ENCODE data around the gene EFNA1.

EFNA1 gene

DNA sequence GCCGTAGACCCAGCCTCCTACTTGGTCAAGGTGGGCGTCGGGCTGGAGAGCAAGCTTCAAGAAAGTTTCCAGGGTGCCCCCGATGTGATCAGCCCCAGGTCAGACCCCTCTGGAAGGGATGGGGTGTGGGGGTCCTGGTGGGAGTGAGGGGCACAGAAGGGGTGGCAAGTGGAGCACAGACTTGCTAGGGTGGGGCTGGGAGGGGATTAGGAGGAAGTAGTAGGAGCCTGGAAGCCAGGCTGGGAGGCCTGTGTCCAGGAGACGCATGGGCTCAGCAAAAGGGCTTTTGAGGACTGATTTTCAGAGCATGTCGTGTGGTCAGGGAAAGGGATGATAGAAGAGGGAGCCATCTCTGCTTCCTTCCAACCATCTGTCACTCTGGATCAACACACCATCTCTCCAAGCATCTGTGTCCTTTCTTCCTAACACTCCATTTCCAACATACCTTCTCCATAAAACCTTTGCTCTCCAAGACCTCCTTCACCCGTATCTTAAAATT, 54.4 kb downstream of the EFNA1 start:
- POLR2A ChIA-PET: interaction anchor here (0.6 kb wide), 1 partner anchor 1183 kb away, joined by 4 read pairs; no protein-coding TSS in a partner anchor
- Histone ChIP-seq H3K27ac (ENCODE audit: extremely low read depth, low read depth, low read length) (no peak overlapping the region), H3K9me3 (ENCODE audit: control insufficient read depth, insufficient read depth, low read depth, low read length) (no peaks in the 10 kb centered on the region), H3K4me3 (ENCODE audit: low read depth, low read length) (no peak overlapping the region), H3K36me3 (ENCODE audit: control insufficient read depth in 2 of 2, insufficient read depth in 1 of 2, low read length in 2 of 2) (no peaks in the 10 kb centered on the region), H3K4me1 (ENCODE audit: control insufficient read depth, insufficient read depth, low read length) (no peaks in the 10 kb centered on the region)
- TF ChIP-seq MZF1 (tag by site-specific recombination; IDR thresholded peaks at IDR 0.05; ENCODE audit: borderline replicate concordance): no peak
- TF ChIP-seq, protein P1, sequence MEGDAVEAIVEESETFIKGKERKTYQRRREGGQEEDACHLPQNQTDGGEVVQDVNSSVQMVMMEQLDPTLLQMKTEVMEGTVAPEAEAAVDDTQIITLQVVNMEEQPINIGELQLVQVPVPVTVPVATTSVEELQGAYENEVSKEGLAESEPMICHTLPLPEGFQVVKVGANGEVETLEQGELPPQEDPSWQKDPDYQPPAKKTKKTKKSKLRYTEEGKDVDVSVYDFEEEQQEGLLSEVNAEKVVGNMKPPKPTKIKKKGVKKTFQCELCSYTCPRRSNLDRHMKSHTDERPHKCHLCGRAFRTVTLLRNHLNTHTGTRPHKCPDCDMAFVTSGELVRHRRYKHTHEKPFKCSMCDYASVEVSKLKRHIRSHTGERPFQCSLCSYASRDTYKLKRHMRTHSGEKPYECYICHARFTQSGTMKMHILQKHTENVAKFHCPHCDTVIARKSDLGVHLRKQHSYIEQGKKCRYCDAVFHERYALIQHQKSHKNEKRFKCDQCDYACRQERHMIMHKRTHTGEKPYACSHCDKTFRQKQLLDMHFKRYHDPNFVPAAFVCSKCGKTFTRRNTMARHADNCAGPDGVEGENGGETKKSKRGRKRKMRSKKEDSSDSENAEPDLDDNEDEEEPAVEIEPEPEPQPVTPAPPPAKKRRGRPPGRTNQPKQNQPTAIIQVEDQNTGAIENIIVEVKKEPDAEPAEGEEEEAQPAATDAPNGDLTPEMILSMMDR (tag by site-specific recombination; IDR thresholded peaks at IDR 0.05): no peak
- TF ChIP-seq, protein P2, sequence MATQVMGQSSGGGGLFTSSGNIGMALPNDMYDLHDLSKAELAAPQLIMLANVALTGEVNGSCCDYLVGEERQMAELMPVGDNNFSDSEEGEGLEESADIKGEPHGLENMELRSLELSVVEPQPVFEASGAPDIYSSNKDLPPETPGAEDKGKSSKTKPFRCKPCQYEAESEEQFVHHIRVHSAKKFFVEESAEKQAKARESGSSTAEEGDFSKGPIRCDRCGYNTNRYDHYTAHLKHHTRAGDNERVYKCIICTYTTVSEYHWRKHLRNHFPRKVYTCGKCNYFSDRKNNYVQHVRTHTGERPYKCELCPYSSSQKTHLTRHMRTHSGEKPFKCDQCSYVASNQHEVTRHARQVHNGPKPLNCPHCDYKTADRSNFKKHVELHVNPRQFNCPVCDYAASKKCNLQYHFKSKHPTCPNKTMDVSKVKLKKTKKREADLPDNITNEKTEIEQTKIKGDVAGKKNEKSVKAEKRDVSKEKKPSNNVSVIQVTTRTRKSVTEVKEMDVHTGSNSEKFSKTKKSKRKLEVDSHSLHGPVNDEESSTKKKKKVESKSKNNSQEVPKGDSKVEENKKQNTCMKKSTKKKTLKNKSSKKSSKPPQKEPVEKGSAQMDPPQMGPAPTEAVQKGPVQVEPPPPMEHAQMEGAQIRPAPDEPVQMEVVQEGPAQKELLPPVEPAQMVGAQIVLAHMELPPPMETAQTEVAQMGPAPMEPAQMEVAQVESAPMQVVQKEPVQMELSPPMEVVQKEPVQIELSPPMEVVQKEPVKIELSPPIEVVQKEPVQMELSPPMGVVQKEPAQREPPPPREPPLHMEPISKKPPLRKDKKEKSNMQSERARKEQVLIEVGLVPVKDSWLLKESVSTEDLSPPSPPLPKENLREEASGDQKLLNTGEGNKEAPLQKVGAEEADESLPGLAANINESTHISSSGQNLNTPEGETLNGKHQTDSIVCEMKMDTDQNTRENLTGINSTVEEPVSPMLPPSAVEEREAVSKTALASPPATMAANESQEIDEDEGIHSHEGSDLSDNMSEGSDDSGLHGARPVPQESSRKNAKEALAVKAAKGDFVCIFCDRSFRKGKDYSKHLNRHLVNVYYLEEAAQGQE (tag by site-specific recombination; IDR thresholded peaks at IDR 0.05): no peak
- TF ChIP-seq, protein P3, sequence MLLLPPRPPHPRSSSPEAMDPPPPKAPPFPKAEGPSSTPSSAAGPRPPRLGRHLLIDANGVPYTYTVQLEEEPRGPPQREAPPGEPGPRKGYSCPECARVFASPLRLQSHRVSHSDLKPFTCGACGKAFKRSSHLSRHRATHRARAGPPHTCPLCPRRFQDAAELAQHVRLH (tag by site-specific recombination; IDR thresholded peaks at IDR 0.05): no peak
- TF ChIP-seq BCL11B (tag by site-specific recombination; IDR thresholded peaks at IDR 0.05; ENCODE audit: low read depth): no peak
- no peak for TF ChIP-seq IKZF3 (tag by site-specific recombination; IDR thresholded peaks at IDR 0.05)
- TF ChIP-seq ZNF121 (tag by site-specific recombination; IDR thresholded peaks at IDR 0.05): no peak
- TF ChIP-seq ZEB2 (tag by site-specific recombination; IDR thresholded peaks at IDR 0.05): no peak
- TF ChIP-seq, protein P4, sequence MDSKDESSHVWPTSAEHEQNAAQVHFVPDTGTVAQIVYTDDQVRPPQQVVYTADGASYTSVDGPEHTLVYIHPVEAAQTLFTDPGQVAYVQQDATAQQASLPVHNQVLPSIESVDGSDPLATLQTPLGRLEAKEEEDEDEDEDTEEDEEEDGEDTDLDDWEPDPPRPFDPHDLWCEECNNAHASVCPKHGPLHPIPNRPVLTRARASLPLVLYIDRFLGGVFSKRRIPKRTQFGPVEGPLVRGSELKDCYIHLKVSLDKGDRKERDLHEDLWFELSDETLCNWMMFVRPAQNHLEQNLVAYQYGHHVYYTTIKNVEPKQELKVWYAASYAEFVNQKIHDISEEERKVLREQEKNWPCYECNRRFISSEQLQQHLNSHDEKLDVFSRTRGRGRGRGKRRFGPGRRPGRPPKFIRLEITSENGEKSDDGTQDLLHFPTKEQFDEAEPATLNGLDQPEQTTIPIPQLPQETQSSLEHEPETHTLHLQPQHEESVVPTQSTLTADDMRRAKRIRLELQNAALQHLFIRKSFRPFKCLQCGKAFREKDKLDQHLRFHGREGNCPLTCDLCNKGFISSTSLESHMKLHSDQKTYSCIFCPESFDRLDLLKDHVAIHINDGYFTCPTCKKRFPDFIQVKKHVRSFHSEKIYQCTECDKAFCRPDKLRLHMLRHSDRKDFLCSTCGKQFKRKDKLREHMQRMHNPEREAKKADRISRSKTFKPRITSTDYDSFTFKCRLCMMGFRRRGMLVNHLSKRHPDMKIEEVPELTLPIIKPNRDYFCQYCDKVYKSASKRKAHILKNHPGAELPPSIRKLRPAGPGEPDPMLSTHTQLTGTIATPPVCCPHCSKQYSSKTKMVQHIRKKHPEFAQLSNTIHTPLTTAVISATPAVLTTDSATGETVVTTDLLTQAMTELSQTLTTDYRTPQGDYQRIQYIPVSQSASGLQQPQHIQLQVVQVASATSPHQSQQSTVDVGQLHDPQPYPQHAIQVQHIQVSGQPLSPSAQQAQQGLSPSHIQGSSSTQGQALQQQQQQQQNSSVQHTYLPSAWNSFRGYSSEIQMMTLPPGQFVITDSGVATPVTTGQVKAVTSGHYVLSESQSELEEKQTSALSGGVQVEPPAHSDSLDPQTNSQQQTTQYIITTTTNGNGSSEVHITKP (tag by site-specific recombination; IDR thresholded peaks at IDR 0.05): no peak
- no peak for TF ChIP-seq YY1 (tag by site-specific recombination; IDR thresholded peaks at IDR 0.05)
- CTCF ChIA-PET: interaction anchor here (0.7 to 3.1 kb wide), 3 partner anchors 9 to 25 kb away, joined by 4 to 21 read pairs (median 6); partner anchors contain the start of gene KRTCAP2

DNA sequence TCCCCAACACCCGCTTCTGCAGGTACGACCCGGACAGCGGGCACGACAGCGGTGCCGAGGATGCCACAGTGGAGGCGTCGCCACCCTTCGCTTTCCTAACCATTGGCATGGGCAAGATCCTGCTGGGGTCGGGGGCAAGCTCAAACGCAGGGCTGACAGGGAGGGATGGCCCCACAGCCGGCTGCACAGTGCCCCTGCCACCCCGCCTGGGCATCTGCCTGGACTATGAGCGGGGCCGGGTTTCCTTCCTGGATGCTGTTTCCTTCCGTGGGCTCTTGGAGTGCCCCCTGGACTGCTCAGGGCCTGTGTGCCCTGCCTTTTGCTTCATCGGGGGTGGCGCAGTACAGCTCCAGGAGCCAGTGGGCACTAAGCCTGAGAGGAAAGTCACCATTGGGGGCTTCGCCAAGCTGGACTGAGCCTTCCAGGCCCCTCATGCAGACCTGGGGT, 56.1 kb downstream of the EFNA1 start:
- H3K27ac ChIP-seq (ENCODE audit: extremely low read depth, low read depth, low read length): no peak overlapping the region
- H3K4me1 ChIP-seq (ENCODE audit: control insufficient read depth, insufficient read depth, low read length): no peaks in the 10 kb centered on the region
- CTCF ChIA-PET: interaction anchor here (0.5 to 4.4 kb wide), 4 partner anchors 9 to 386 kb away, joined by 3 to 21 read pairs (median 9); partner anchors contain the start of gene KRTCAP2
- H3K9me3 ChIP-seq (ENCODE audit: control insufficient read depth, insufficient read depth, low read depth, low read length): no peaks in the 10 kb centered on the region
- H3K36me3 ChIP-seq (ENCODE audit: control insufficient read depth in 2 of 2, insufficient read depth in 1 of 2, low read length in 2 of 2): no peaks in the 10 kb centered on the region
- TF ChIP-seq ZNF785 (tag by site-specific recombination; IDR thresholded peaks at IDR 0.05): no peak
- TF ChIP-seq ZNF394 (tag by site-specific recombination; IDR thresholded peaks at IDR 0.05; ENCODE audit: borderline replicate concordance): no peak
- no peak for TF ChIP-seq ZNF391 (tag by site-specific recombination; IDR thresholded peaks at IDR 0.05; ENCODE audit: borderline replicate concordance, low read depth)
- TF ChIP-seq ZBTB1 (tag by site-specific recombination; IDR thresholded peaks at IDR 0.05): no peak
- no peak for TF ChIP-seq ZNF529 (tag by site-specific recombination; IDR thresholded peaks at IDR 0.05; ENCODE audit: insufficient replicate concordance)
- no peak for TF ChIP-seq HOXA7 (CRISPR knock-in tag; IDR thresholded peaks at IDR 0.05; ENCODE audit: borderline replicate concordance)
- TF ChIP-seq ZNF623 (tag by site-specific recombination; IDR thresholded peaks at IDR 0.05): no peak
- TF ChIP-seq ZNF624 (tag by site-specific recombination; IDR thresholded peaks at IDR 0.05): no peak
- POLR2A ChIA-PET: interaction anchor here (1.0 kb wide), 1 partner anchor 10 kb away, joined by 3 read pairs; no protein-coding TSS in a partner anchor
- no peak overlapping the region for H3K4me3 ChIP-seq (ENCODE audit: low read depth, low read length)

Measured in HEK293 (cell line).